PC-9 (cell line): Measurements from ENCODE around the gene SCAF8. TPM values are rescaled to one million over a fixed set of nuclear protein-coding genes. Genes with fewer than 3 reads are reported as not detected.

Experiments
- BruUV-seq: library from RNA; stranded (reverse); fragments of 400-500 nt; replicated peaks from 2 replicates; lab custom pipeline; 2021; lab: Mats Ljungman, UMichigan
- CTCF ChIA-PET: fragments of 300-600 bp; sonication (Branson Sonifier 250); formaldehyde crosslinking; loops from one replicate; lab custom pipeline; 2022; ENCODE audit warnings: antibody characterized with exemption; lab: Charles Lee
- POLR2A ChIA-PET: fragments of 300-600 bp; sonication (Branson Sonifier 250); formaldehyde crosslinking; loops from one replicate; lab custom pipeline; 2022; ENCODE audit warnings: antibody characterized with exemption; ENCODE audit not compliant: unreplicated experiment; lab: Charles Lee
- DNase-seq, 2 experiments: peaks; one replicate each; pipeline versions ENCODE4 v3.0.0 to v3.0.0-alpha.2; 2015 to 2022; ENCODE audit warnings: mixed read lengths in 1 of 2
- H2AFZ ChIP-seq: fragments of 200-600 bp; sonication (generic); 2 replicates; pipeline ENCODE4 v1.8.1; 2017; ENCODE audit warnings: antibody characterized with exemption
- H3F3A ChIP-seq: fragments of 200-600 bp; sonication (generic); 2 replicates; pipeline ENCODE4 v1.8.1; 2017; ENCODE audit warnings: antibody characterized with exemption, mild to moderate bottlenecking, low read depth; ENCODE audit not compliant: insufficient read depth
- H3K27ac ChIP-seq: fragments of 200-600 bp; sonication (generic); 2 replicates; pipeline ENCODE4 v1.6.1; 2016; ENCODE audit warnings: mixed run types
- H3K27me3 ChIP-seq: fragments of 200-600 bp; sonication (generic); 2 replicates; pipeline ENCODE4 v1.6.1; 2016; ENCODE audit warnings: low read depth, mixed run types; ENCODE audit not compliant: insufficient read depth
- H3K36me3 ChIP-seq: fragments of 200-600 bp; sonication (generic); 2 replicates; pipeline ENCODE4 v1.6.1; 2016; ENCODE audit warnings: low read depth, mixed run types
- H3K4me1 ChIP-seq: fragments of 200-600 bp; sonication (generic); replicated peaks from 2 replicates; pipeline ENCODE4 v1.6.1; 2016; ENCODE audit warnings: mixed run types; ENCODE audit not compliant: insufficient read depth
- H3K4me2 ChIP-seq: fragments of 200-600 bp; sonication (generic); 2 replicates; pipeline ENCODE4 v1.6.1; 2017; ENCODE audit warnings: mixed run types
- H3K4me3 ChIP-seq: fragments of 200-600 bp; sonication (generic); 2 replicates; pipeline ENCODE4 v1.6.1; 2016; ENCODE audit warnings: mixed run types
- H3K79me2 ChIP-seq: fragments of 200-600 bp; sonication (generic); 2 replicates; pipeline ENCODE4 v1.6.1; 2017; ENCODE audit warnings: low read depth, mixed run types
- H3K9me2 ChIP-seq: fragments of 200-600 bp; sonication (generic); 2 replicates; pipeline ENCODE4 v1.8.1; 2017; ENCODE audit warnings: mild to moderate bottlenecking; ENCODE audit not compliant: insufficient read depth
- H3K9me3 ChIP-seq: fragments of 200-600 bp; sonication (generic); 2 replicates; pipeline ENCODE4 v1.8.1; 2016; ENCODE audit warnings: low read depth; ENCODE audit not compliant: insufficient read depth
- H4K20me1 ChIP-seq: fragments of 200-600 bp; sonication (generic); 2 replicates; pipeline ENCODE4 v1.8.1; 2017; ENCODE audit not compliant: insufficient read depth
- CTCF ChIP-seq: fragments of 200-600 bp; sonication (generic); conservative IDR thresholded peaks from 2 replicates; pipeline ENCODE4 v1.6.1; 2017; ENCODE audit warnings: mixed run types, antibody characterized with exemption, mild to moderate bottlenecking, moderate library complexity
- EZH2 ChIP-seq: fragments of 200-600 bp; sonication (generic); IDR thresholded peaks from 2 replicates; pipeline ENCODE4 v1.8.0; 2017; ENCODE audit warnings: antibody characterized with exemption, low read depth
- intact Hi-C: fragments of 100-400 bp; cut with micrococcal nuclease; formaldehyde crosslinking; loops from one replicate; pipeline ENCODE4 v1.10.0; 2022; ENCODE audit not compliant: unreplicated experiment
- total RNA-seq: library from RNA; stranded (reverse); gene quantifications from 2 replicates; pipeline ENCODE4 v1.2.3, GENCODE V29; 2021

SCAF8 gene
- total RNA-seq, 1 experiment from 2014 or later, result 22.7 TPM

- Histone ChIP-seq H3K9me3 (no peaks in the 10 kb centered on the region), H3K4me3 (no peak overlapping the region), H3K27me3 (no peaks in the 10 kb centered on the region), H3F3A (no peaks in the 10 kb centered on the region; the same call in 1 of the 2 replicates), H3K9me2 (no peaks in the 10 kb centered on the region), H3K79me2 (no peaks in the 10 kb centered on the region), H4K20me1 (no peaks in the 10 kb centered on the region), H3K36me3 (no peaks in the 10 kb centered on the region), H3K27ac (no peak overlapping the region), H3K4me1 (no peaks in the 10 kb centered on the region), H3K4me2 (no peak overlapping the region), H2AFZ (no peak overlapping the region)
- no TSS peak for BruUV-seq
- no peak for DNase-seq
- intact Hi-C loops, result no loop called here
- no peak for TF ChIP-seq CTCF
- no peak for TF ChIP-seq EZH2
- ChIA-PET CTCF (no interaction called here), POLR2A (no interaction called here)
Observed at GRCh38 chr6:154686162-154686561, 47.1 kb upstream of the SCAF8 start.

- Histone ChIP-seq H3K4me1 (no peaks in the 10 kb centered on the region), H2AFZ (no peak overlapping the region), H3F3A (no peaks in the 10 kb centered on the region), H3K79me2 (no peaks in the 10 kb centered on the region), H3K27ac (no peak overlapping the region), H3K4me2 (no peak overlapping the region), H4K20me1 (no peaks in the 10 kb centered on the region), H3K36me3 (no peaks in the 10 kb centered on the region), H3K9me3 (no peaks in the 10 kb centered on the region), H3K9me2 (no peaks in the 10 kb centered on the region), H3K4me3 (no peak overlapping the region), H3K27me3 (no peaks in the 10 kb centered on the region)
- DNase-seq, result no peak
- BruUV-seq, result no TSS peak
- intact Hi-C loops, result no loop called here
- POLR2A ChIA-PET, result no interaction called here
- TF ChIP-seq CTCF, result no peak
- no peak for TF ChIP-seq EZH2
- CTCF ChIA-PET, result no interaction called here
Observed at GRCh38 chr6:154689493-154690255, 43.5 kb upstream of the SCAF8 start.

- Histone ChIP-seq H3K4me3 (no peak overlapping the region), H2AFZ (no peak overlapping the region), H3K4me1 (no peaks in the 10 kb centered on the region), H4K20me1 (no peaks in the 10 kb centered on the region), H3K36me3 (no peaks in the 10 kb centered on the region), H3F3A (no peaks in the 10 kb centered on the region), H3K79me2 (no peaks in the 10 kb centered on the region), H3K27ac (no peak overlapping the region), H3K4me2 (no peak overlapping the region), H3K9me3 (no peaks in the 10 kb centered on the region), H3K27me3 (no peaks in the 10 kb centered on the region), H3K9me2 (no peaks in the 10 kb centered on the region)
- no TSS peak for BruUV-seq
- intact Hi-C loops, result no loop called here
- no peak for DNase-seq
- ChIA-PET CTCF (no interaction called here), POLR2A (no interaction called here)
- no peak for TF ChIP-seq EZH2
- no peak for TF ChIP-seq CTCF
Observed at GRCh38 chr6:154690857-154691256, 42.4 kb upstream of the SCAF8 start.
